Stomach (tissue), 9 donors: Measurements from ENCODE around the gene RP2. TPM values are rescaled to one million over a fixed set of nuclear protein-coding genes. Genes with fewer than 3 reads are reported as not detected.

ENCODE experiments used
- DNase-seq, 2 donors: peaks; one replicate each; pipeline versions ENCODE4 v3.0.0 to v3.0.0-alpha.2; 2013 to 2019
- H3K27ac ChIP-seq, 5 donors: fragments of 200-600 bp in 4 of 5; sonication (generic) in 4 of 5; one replicate each; pipeline ENCODE4 v1.5.1; 2013 to 2019; ENCODE audit warnings: mild to moderate bottlenecking in 1 of 5, moderate library complexity in 1 of 5
- H3K27me3 ChIP-seq, 3 donors: fragments of 200-600 bp; sonication (generic); one replicate each; pipeline ENCODE4 v1.5.1; 2017 to 2019; ENCODE audit warnings: mixed run types in 1 of 3
- H3K36me3 ChIP-seq, 4 donors: fragments of 200-600 bp; sonication (generic); 1 replicate in 3 of 4; 2 replicates in 1 of 4; pipeline ENCODE4 v1.5.1; 2016 to 2019
- H3K4me1 ChIP-seq, 4 donors: fragments of 200-600 bp; sonication (generic); one replicate each; pipeline ENCODE4 v1.5.1; 2016 to 2019
- H3K4me3 ChIP-seq, 4 donors: fragments of 200-600 bp; sonication (generic) in 3 of 4; one replicate each; pipeline ENCODE4 v1.5.1; 2016 to 2019; ENCODE audit warnings: mild to moderate bottlenecking in 1 of 4
- H3K9me3 ChIP-seq, 4 donors: fragments of 200-600 bp; sonication (generic); one replicate each; pipeline ENCODE4 v1.5.1; 2016 to 2019
- CTCF ChIP-seq, 7 experiments: fragments of 450-650 bp in 4 of 7; fragments of 200-600 bp in 3 of 7; sonication (generic) in 3 of 7; IDR thresholded peaks; one replicate each; pipeline ENCODE4 v1.5.1; 2016 to 2019; ENCODE audit warnings: antibody characterized with exemption in 7 of 7, control low read depth in 2 of 7, mild to moderate bottlenecking in 1 of 7
- EP300 ChIP-seq: sonication (generic); formaldehyde crosslinking; IDR thresholded peaks from one replicate; pipeline ENCODE4 v1.6.1; 2017; ENCODE audit warnings: antibody characterized with exemption
- POLR2A ChIP-seq, 4 donors: fragments of 450-650 bp; IDR thresholded peaks; one replicate each; pipeline ENCODE4 v1.6.1; 2016; ENCODE audit warnings: antibody characterized with exemption in 4 of 4, control low read depth in 2 of 4, mild to moderate bottlenecking in 1 of 4, moderate library complexity in 1 of 4
- POLR2AphosphoS5 ChIP-seq, 3 donors: sonication (generic); formaldehyde crosslinking; IDR thresholded peaks; one replicate each; pipeline ENCODE4 v1.6.1; 2016; ENCODE audit warnings: antibody characterized with exemption in 3 of 3
- WGBS, 5 donors: extraction: QIAGEN DNeasy Blood & Tissue Kit in 3 of 5; methylation state at CpG; one replicate each; pipeline versions ENCODE4 v1.1.5 to v1.1.7; 2013 to 2018; 5-methylcytosine and 5-hydroxymethylcytosine counted together
- intact Hi-C: fragments of 100-400 bp; cut with DNase I; formaldehyde crosslinking; loops from one replicate; pipeline ENCODE4 v1.15.1; 2023; ENCODE audit warnings: low total_unique reads
- polyA plus RNA-seq, 3 donors: library from polyadenylated mRNA; stranded (reverse); fragments of 200-250 nt; gene quantifications; one replicate each; pipeline ENCODE4 v1.2.3, GENCODE V29; 2013
- total RNA-seq, 5 donors: library from RNA; depleted of rRNA; stranded (reverse); fragments of >200 nt; gene quantifications; one replicate each; pipeline versions ENCODE4 v1.1.0 to v1.2.3, GENCODE V29; 2014 to 2016
- donor health status: healthy with polysubstance abuse.
- donor health status: Bipolar disorder and iron deficiency.
- donor health status: healthy.

The RP2 gene
- total and polyA plus RNA-seq, 8 donors = 0.58 to 25.5 (median 6.7) TPM

DNA sequence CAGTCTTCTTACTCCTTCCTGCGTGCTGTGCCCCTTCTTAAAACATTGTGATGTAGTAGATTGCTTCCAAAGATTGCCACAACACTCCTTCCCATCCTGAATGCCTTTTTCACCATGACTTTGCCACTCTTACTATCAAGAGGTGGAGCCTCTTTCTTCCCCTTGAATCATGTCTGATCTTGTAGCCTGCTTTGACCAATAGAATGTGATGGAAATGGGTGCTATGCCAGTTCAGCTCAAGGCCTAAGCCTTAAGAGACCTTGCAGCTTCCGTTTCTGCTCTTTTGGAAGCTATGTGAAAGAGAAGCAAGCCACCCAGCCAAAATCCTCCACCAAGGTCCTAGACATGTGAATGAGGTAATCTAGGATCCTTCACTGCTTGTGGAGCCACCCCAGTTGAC is 31.6 kb upstream of the RP2 start:
- intact Hi-C loops = no loop called here
- no peak for DNase-seq
- TF ChIP-seq POLR2A (IDR thresholded peaks at IDR 0.05) (no peak), EP300 (no peak), CTCF (IDR thresholded peaks at IDR 0.05) (no peak), POLR2AphosphoS5 (IDR thresholded peaks at IDR 0.05) (no peak)
- Histone ChIP-seq H3K36me3 (no peaks in the 10 kb centered on the region), H3K9me3 (no peaks in the 10 kb centered on the region), H3K27ac (no peak overlapping the region), H3K4me1 (no peaks in the 10 kb centered on the region), H3K4me3 (no peak overlapping the region), H3K27me3 (peaks cover 0 to 9% (median 0%) of the 10 kb centered on the region in 3 donors)
- WGBS, 5 donors = 70 to 94% (median 89%) methylated on average over 2 of the region's 2 CpGs

GRCh38 chrX:46811121-46811520 is 25.7 kb upstream of the RP2 start:
- intact Hi-C loops = no loop called here
- Histone ChIP-seq H3K27ac (no peak overlapping the region), H3K27me3 (peaks cover 0 to 7% (median 0%) of the 10 kb centered on the region in 3 donors), H3K4me1 (no peaks in the 10 kb centered on the region), H3K4me3 (no peak overlapping the region), H3K9me3 (no peaks in the 10 kb centered on the region), H3K36me3 (no peaks in the 10 kb centered on the region)
- no peak for DNase-seq
- TF ChIP-seq EP300 = no peak
- WGBS, 5 donors = 48 to 91% (median 71%) methylated on average over 1 of the region's 1 CpG

DNA sequence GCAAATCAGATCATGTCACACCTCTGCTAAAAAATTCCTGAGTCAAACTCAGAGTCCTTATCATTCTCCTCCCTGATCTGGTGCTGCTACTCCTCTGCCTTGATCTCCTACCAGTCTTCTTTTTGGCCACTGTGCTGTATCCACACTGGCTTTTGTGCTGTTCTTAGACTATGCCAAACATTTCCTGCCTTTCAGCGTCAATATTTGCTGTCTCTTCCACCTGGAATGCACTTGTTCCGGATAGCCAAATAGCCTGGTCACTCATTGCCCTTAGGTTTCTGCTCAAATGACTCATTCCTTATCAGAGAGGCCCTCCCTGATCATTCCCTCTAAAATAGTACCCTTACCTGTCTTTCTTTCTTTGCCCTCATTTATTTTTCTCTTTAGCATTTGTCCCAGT is 24.4 kb upstream of the RP2 start:
- peak overlapping the region in 2 of 5 donors; percentile 45 to 57 for H3K27ac ChIP-seq
- no peaks in the 10 kb centered on the region for H3K4me1 ChIP-seq
- TF ChIP-seq POLR2A (IDR thresholded peaks at IDR 0.05) = no peak
- no peak for TF ChIP-seq EP300
- peak in 2 of 3 donors; percentile 18 to 49 for TF ChIP-seq POLR2AphosphoS5 (IDR thresholded peaks at IDR 0.05)
- no peak for TF ChIP-seq CTCF (IDR thresholded peaks at IDR 0.05)
- H3K36me3 ChIP-seq = no peaks in the 10 kb centered on the region
- H3K9me3 ChIP-seq = no peaks in the 10 kb centered on the region
- peaks cover 0 to 7% (median 0%) of the 10 kb centered on the region in 3 donors for H3K27me3 ChIP-seq
- DNase-seq = peak in 1 of 2 donors; percentile 32
- H3K4me3 ChIP-seq = no peak overlapping the region
- 31 to 75% (median 36%) methylated on average over 2 of the region's 2 CpGs for WGBS, 5 donors
- intact Hi-C loops = no loop called here

- DNase-seq = no peak
- 85 to 95% (median 90%) methylated on average over 6 to 7 of the region's 7 CpGs for WGBS, 5 donors
- no peak for TF ChIP-seq EP300
- Histone ChIP-seq H3K4me3 (no peak overlapping the region), H3K27me3 (peaks cover 0 to 6% (median 0%) of the 10 kb centered on the region in 3 donors), H3K27ac (no peak overlapping the region), H3K9me3 (no peaks in the 10 kb centered on the region), H3K4me1 (no peaks in the 10 kb centered on the region), H3K36me3 (no peaks in the 10 kb centered on the region)
- intact Hi-C loops = no loop called here
These were observed 21.9 kb upstream of the RP2 start for GRCh38 chrX:46814966-46815365.

- no peaks in the 10 kb centered on the region for H3K36me3 ChIP-seq
- H3K4me1 ChIP-seq = no peaks in the 10 kb centered on the region
- no peak overlapping the region for H3K4me3 ChIP-seq
- H3K9me3 ChIP-seq = peaks cover 0 to 18% (median 7%) of the 10 kb centered on the region in 4 donors
- no peak for DNase-seq
- no peak overlapping the region for H3K27ac ChIP-seq
- intact Hi-C loops = no loop called here
- WGBS, 5 donors = 75 to 95% (median 77%) methylated on average over 3 to 5 of the region's 5 CpGs
- H3K27me3 ChIP-seq = peaks cover 0 to 6% (median 0%) of the 10 kb centered on the region in 3 donors
- TF ChIP-seq POLR2AphosphoS5 (IDR thresholded peaks at IDR 0.05) (no peak), EP300 (no peak), CTCF (IDR thresholded peaks at IDR 0.05) (no peak), POLR2A (IDR thresholded peaks at IDR 0.05) (no peak)
These were observed 17.7 kb upstream of the RP2 start for GRCh38 chrX:46819136-46819535.
